ENCODE data around the gene THADA.

DNA sequence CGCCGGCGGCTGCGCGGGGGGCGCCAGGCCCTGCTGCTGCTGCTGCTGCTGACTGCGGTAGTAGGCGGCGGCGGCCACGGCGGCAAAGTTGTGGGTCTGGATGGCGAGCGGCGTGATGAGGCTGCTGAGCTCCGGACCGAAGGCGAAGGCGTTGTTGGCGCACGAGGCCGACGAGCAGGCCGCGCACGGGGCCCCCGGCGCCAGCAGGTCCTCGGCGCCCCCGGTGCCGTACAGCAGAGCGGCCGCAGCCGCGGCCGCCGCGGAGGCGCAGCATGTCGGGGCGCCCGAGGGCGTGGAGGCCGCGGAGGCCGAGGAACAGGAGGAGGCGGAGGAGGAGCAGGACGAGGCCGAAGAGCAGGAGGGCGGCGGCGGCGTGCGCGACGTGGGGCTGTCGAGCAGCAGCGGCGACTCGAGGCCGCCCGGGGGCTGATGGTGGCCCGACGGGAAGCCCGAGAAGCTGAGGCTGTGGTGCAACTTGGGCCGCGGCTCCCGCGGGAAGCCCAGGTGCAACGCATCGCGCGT lies 371.2 kb downstream of the THADA start:
- TF ChIP-seq, protein P1, sequence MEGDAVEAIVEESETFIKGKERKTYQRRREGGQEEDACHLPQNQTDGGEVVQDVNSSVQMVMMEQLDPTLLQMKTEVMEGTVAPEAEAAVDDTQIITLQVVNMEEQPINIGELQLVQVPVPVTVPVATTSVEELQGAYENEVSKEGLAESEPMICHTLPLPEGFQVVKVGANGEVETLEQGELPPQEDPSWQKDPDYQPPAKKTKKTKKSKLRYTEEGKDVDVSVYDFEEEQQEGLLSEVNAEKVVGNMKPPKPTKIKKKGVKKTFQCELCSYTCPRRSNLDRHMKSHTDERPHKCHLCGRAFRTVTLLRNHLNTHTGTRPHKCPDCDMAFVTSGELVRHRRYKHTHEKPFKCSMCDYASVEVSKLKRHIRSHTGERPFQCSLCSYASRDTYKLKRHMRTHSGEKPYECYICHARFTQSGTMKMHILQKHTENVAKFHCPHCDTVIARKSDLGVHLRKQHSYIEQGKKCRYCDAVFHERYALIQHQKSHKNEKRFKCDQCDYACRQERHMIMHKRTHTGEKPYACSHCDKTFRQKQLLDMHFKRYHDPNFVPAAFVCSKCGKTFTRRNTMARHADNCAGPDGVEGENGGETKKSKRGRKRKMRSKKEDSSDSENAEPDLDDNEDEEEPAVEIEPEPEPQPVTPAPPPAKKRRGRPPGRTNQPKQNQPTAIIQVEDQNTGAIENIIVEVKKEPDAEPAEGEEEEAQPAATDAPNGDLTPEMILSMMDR (IDR thresholded peaks at IDR 0.05), result no peak
- TF ChIP-seq POLR2A (IDR thresholded peaks at IDR 0.05), result no peak

Data from thyroid gland (tissue), 4 donors.